Tibial nerve (tissue), 4 donors: Measurements from ENCODE around the gene GPX2.

Experiments used
- CTCF ChIP-seq, 5 experiments: fragments of 200-600 bp in 3 of 5; fragments of 450-650 bp in 2 of 5; sonication (generic) in 3 of 5; IDR thresholded peaks; one replicate each; pipeline ENCODE4 v1.5.1; 2016 to 2019; ENCODE audit warnings: antibody characterized with exemption in 5 of 5, mild to moderate bottlenecking in 3 of 5, moderate library complexity in 2 of 5
- EP300 ChIP-seq, 2 donors: sonication (generic); formaldehyde crosslinking; IDR thresholded peaks; one replicate each; pipeline ENCODE4 v1.6.1; 2017; ENCODE audit warnings: antibody characterized with exemption in 2 of 2, mild to moderate bottlenecking in 1 of 2
- POLR2A ChIP-seq, 2 donors: fragments of 450-650 bp; IDR thresholded peaks; one replicate each; pipeline ENCODE4 v1.6.1; 2017; ENCODE audit warnings: antibody characterized with exemption in 2 of 2, mild to moderate bottlenecking in 2 of 2, moderate library complexity in 2 of 2

GRCh38 chr14:64953661-64954060 lies 11.1 kb upstream of the GPX2 start:
- TF ChIP-seq POLR2A (IDR thresholded peaks at IDR 0.05) (no peak), CTCF (IDR thresholded peaks at IDR 0.05) (no peak), EP300 (IDR thresholded peaks at IDR 0.05) (no peak)
